A549 (cell line): Measurements from ENCODE around the gene BCL2L13. TPM values are rescaled to one million over a fixed set of nuclear protein-coding genes. Genes with fewer than 3 reads are reported as not detected.

Source experiments
- ATAC-seq, 2 experiments: fragments of 200-7000 bp in 1 of 2; fragments of >200 bp in 1 of 2; cut with Nextera tagmentation in 1 of 2; cut with Tn5 transposase in 1 of 2; 3 replicates each; pipeline versions ENCODE4 v1.8.0 to v1.9.1; 2018 to 2020; ENCODE audit warnings: mild to moderate bottlenecking in 1 of 2, moderate library complexity in 1 of 2
- CTCF ChIA-PET: fragments of 300-600 bp; sonication (Branson Sonifier 250); formaldehyde crosslinking; extraction: SDS; loops from one replicate; lab custom pipeline; 2021; ENCODE audit warnings: antibody characterized with exemption, inconsistent platforms; lab: Yijun Ruan, JAX
- POLR2A ChIA-PET: fragments of 350-600 bp; formaldehyde crosslinking; extraction: SDS; loops from one replicate; lab custom pipeline; 2021; ENCODE audit warnings: antibody characterized with exemption, inconsistent platforms; lab: Yijun Ruan, JAX
- DNase-seq, 2 experiments: peaks; one replicate each; pipeline versions ENCODE4 v3.0.0 to v3.0.0-alpha.2; 2011 to 2016; ENCODE audit warnings: low read depth in 1 of 2, low spot score in 1 of 2
- FAIRE-seq: peaks from 2 replicates; lab custom pipeline; 2011; peaks lifted over from hg19 to GRCh38; lab: Jason Lieb, UNC
- H3K27ac ChIP-seq, 2 experiments: fragments of >200 bp; sonication (Bioruptor Twin); formaldehyde crosslinking; 3 replicates each; pipeline ENCODE4 v1.5.1; 2016 to 2017
- H3K4me1 ChIP-seq: fragments of >200 bp; sonication (Bioruptor Twin); formaldehyde crosslinking; 3 replicates; pipeline ENCODE4 v1.6.1; 2016
- H3K4me2 ChIP-seq: fragments of >200 bp; sonication (Bioruptor Twin); formaldehyde crosslinking; 3 replicates; pipeline ENCODE4 v1.6.1; 2016
- H3K4me3 ChIP-seq: fragments of >200 bp; sonication (Bioruptor Twin); formaldehyde crosslinking; 3 replicates; pipeline ENCODE4 v1.5.1; 2016
- H3K9me3 ChIP-seq: fragments of >200 bp; sonication (Bioruptor Twin); formaldehyde crosslinking; 3 replicates; pipeline ENCODE4 v1.6.1; 2016
- ATOH8 ChIP-seq: fragments of 250-450 bp; sonication (Bioruptor Pico); IDR thresholded peaks from 2 replicates; pipeline ENCODE4 v1.5.0; 2020; ENCODE audit warnings: low read depth, mild to moderate bottlenecking, moderate library complexity
- CEBPB ChIP-seq, 2 experiments: fragments of >200 bp in 1 of 2; sonication (Bioruptor Twin) in 1 of 2; formaldehyde crosslinking in 1 of 2; IDR thresholded peaks; 2 replicates each; pipeline ENCODE4 v1.6.1; 2012 to 2016
- E2F6 ChIP-seq: IDR thresholded peaks from 2 replicates; pipeline ENCODE4 v1.6.1; 2012; ENCODE audit warnings: low read depth, borderline replicate concordance
- EP300 ChIP-seq, 2 experiments: fragments of >200 bp; sonication (Bioruptor Twin); formaldehyde crosslinking; IDR thresholded peaks; 2 replicates in 1 of 2; 3 replicates in 1 of 2; pipeline ENCODE4 v1.6.1; 2016 to 2017
- ESRRA ChIP-seq: fragments of 150-350 bp; IDR thresholded peaks from 2 replicates; pipeline ENCODE4 v1.6.1; 2014; ENCODE audit warnings: mild to moderate bottlenecking, low read length, borderline replicate concordance
- HES2 ChIP-seq: fragments of >200 bp; sonication (Bioruptor Twin); formaldehyde crosslinking; IDR thresholded peaks from 2 replicates; pipeline ENCODE4 v1.6.1; 2016
- HOXA7 ChIP-seq: fragments of 250-450 bp; sonication (Bioruptor Pico); IDR thresholded peaks from 2 replicates; pipeline ENCODE4 v1.5.0; 2020; ENCODE audit warnings: mild to moderate bottlenecking, moderate library complexity
- MAFK ChIP-seq: fragments of 450-650 bp; IDR thresholded peaks from 2 replicates; pipeline ENCODE4 v1.6.1; 2014; ENCODE audit not compliant: partially characterized antibody
- MYC ChIP-seq: IDR thresholded peaks from 2 replicates; pipeline ENCODE4 v1.6.1; 2012; ENCODE audit warnings: mild to moderate bottlenecking, inconsistent platforms, low read length, improper control_type of control experiment, borderline replicate concordance
- NPAS2 ChIP-seq: fragments of 250-450 bp; sonication (Bioruptor Pico); IDR thresholded peaks from 2 replicates; pipeline ENCODE4 v1.8.0; 2022; ENCODE audit warnings: mild to moderate bottlenecking, moderate library complexity, borderline replicate concordance
- POLR2A ChIP-seq: IDR thresholded peaks from 2 replicates; pipeline ENCODE4 v1.6.1; 2012; ENCODE audit warnings: mild to moderate bottlenecking, low read length
- POLR2AphosphoS2 ChIP-seq: conservative IDR thresholded peaks from 2 replicates; pipeline ENCODE4 v1.6.1; 2012; ENCODE audit warnings: low read length, improper control_type of control experiment, inconsistent platforms
- REST ChIP-seq: fragments of 200-600 bp; sonication (generic); IDR thresholded peaks from 2 replicates; pipeline ENCODE4 v1.6.1; 2016; ENCODE audit warnings: antibody characterized with exemption, mild to moderate bottlenecking, moderate library complexity
- TP53 ChIP-seq: fragments of 250-450 bp; sonication (Bioruptor Pico); IDR thresholded peaks from 2 replicates; pipeline ENCODE4 v1.5.0; 2021; ENCODE audit warnings: mild to moderate bottlenecking, moderate library complexity
- USF2 ChIP-seq: fragments of 450-650 bp; IDR thresholded peaks from 2 replicates; pipeline ENCODE4 v1.6.1; 2014; ENCODE audit warnings: antibody characterized with exemption
- ZNF302 ChIP-seq: fragments of 250-450 bp; sonication (Bioruptor Pico); IDR thresholded peaks from 2 replicates; pipeline ENCODE4 v1.9.0; 2021; ENCODE audit warnings: inconsistent platforms, mild to moderate bottlenecking, moderate library complexity
- ZSCAN20 ChIP-seq: fragments of 250-450 bp; sonication (Bioruptor Pico); IDR thresholded peaks from 2 replicates; pipeline ENCODE4 v1.8.0; 2022; ENCODE audit warnings: mild to moderate bottlenecking, moderate library complexity
- WGBS: methylation state at CpG from one replicate; pipeline ENCODE4 v1.1.6; 2017; ENCODE audit errors: missing lambda C conversion rate; 5-methylcytosine and 5-hydroxymethylcytosine counted together
- polyA plus RNA-seq, 4 experiments: library from polyadenylated mRNA; depleted of rRNA in 3 of 4; stranded (reverse); fragments of >200 nt; fragmentation: RNase III in 1 of 4; extraction: RNeasy Plus Mini Kit Qiagen cat#74134 plus additional on column Dnase treatment in 1 of 4; gene quantifications; 2 replicates in 3 of 4; 3 replicates in 1 of 4; pipeline ENCODE4 v1.2.3, GENCODE V29; 2011 to 2017

BCL2L13 gene
- polyA plus RNA-seq, 2 of the 4 experiments (the other 2 are of a cell fraction) = 36.9 to 44.9 TPM

GRCh38 chr22:17724241-17724640, 85.7 kb downstream of the BCL2L13 start (continued):
- TF ChIP-seq USF2 (no peak), HES2 (no peak)

- 91% methylated on average over 8 of the region's 8 CpGs for WGBS
- Histone ChIP-seq H3K4me2 (no peak overlapping the region), H3K9me3 (no peaks in the 10 kb centered on the region), H3K4me3 (no peak overlapping the region), H3K27ac (no peak overlapping the region), H3K4me1 (0 out of 3 replicates have a peak, but pooled peaks cover 3% of the 10 kb centered on the region)
- TF ChIP-seq CEBPB (IDR thresholded peaks at IDR 0.05) (no peak), EP300 (IDR thresholded peaks at IDR 0.05) (no peak), HOXA7 (CRISPR knock-in tag) (no peak), NPAS2 (CRISPR knock-in tag) (no peak), POLR2A (no peak)
- no peak for DNase-seq
- CTCF ChIA-PET = no interaction called here
- FAIRE-seq = no peak
- POLR2A ChIA-PET = no interaction called here
- ATAC-seq = no peak
These were observed 86.3 kb downstream of the BCL2L13 start for GRCh38 chr22:17724678-17725499.

GRCh38 chr22:17725500-17725796, 86.9 kb downstream of the BCL2L13 start:
- TF ChIP-seq ESRRA (no peak), ZNF302 (no peak), ATOH8 (CRISPR knock-in tag) (no peak), USF2 (no peak), MAFK (no peak)
- ATAC-seq = no peak
- no peak for DNase-seq
- no peaks in the 10 kb centered on the region for H3K9me3 ChIP-seq
- H3K27ac ChIP-seq = no peak overlapping the region
- H3K4me1 ChIP-seq = 0 out of 3 replicates have a peak, but pooled peaks cover 3% of the 10 kb centered on the region
- ChIA-PET CTCF (no interaction called here), POLR2A (no interaction called here)
- H3K4me2 ChIP-seq = no peak overlapping the region
- H3K4me3 ChIP-seq = no peak overlapping the region
- no peak for FAIRE-seq

GRCh38 chr22:17726006-17726927, 87.7 kb downstream of the BCL2L13 start:
- ChIA-PET CTCF (interaction anchor here (1.4 to 2.3 kb wide), 2 partner anchors 16 to 168 kb away, joined by 4 to 7 read pairs; no protein-coding TSS in a partner anchor), POLR2A (no interaction called here)
- Histone ChIP-seq H3K4me3 (no peak overlapping the region), H3K27ac (no peak overlapping the region), H3K4me1 (0 out of 3 replicates have a peak, but pooled peaks cover 3% of the 10 kb centered on the region), H3K9me3 (no peaks in the 10 kb centered on the region), H3K4me2 (no peak overlapping the region)
- FAIRE-seq (no peak), ATAC-seq (no peak), DNase-seq (no peak)
- TF ChIP-seq MYC = no peak
- TF ChIP-seq ZSCAN20 (CRISPR knock-in tag) = no peak
- no peak for TF ChIP-seq EP300 (IDR thresholded peaks at IDR 0.05)
- TF ChIP-seq POLR2AphosphoS2 = no peak
- no peak for TF ChIP-seq POLR2A
- no peak for TF ChIP-seq E2F6
- TF ChIP-seq TP53 = no peak
- no peak for TF ChIP-seq REST
- no peak for TF ChIP-seq ESRRA
- WGBS = 91% methylated on average over 13 of the region's 13 CpGs
